Adrenal gland (tissue), 12 donors: ENCODE measurements around the gene COQ2. TPM values are rescaled to one million over a fixed set of nuclear protein-coding genes. Genes with fewer than 3 reads are reported as not detected.
"Not testable (repeated sequence)": the region's sequence is repeated elsewhere in the genome, so short reads cannot be mapped to it uniquely, and the experiment has no call there.

ENCODE experiments used
- DNase-seq, 7 donors: peaks; one replicate each; pipeline ENCODE4 v3.0.0-alpha.2; 2019 to 2020
- H3K27ac ChIP-seq, 5 donors: fragments of 200-600 bp; sonication (generic) in 4 of 5; 1 replicate in 3 of 5; 2 replicates in 2 of 5; pipeline versions ENCODE4 v1.5.1 to v1.8.0; 2016 to 2020; ENCODE audit warnings: mild to moderate bottlenecking in 1 of 5
- H3K27me3 ChIP-seq: fragments of 200-600 bp; 2 replicates; pipeline ENCODE4 v1.8.0; 2021
- H3K36me3 ChIP-seq, 2 donors: fragments of 200-600 bp; replicated peaks in 1 of 2; 1 replicate in 1 of 2; 2 replicates in 1 of 2; pipeline versions ENCODE4 v1.5.1 to v1.8.0; 2018 to 2022
- H3K4me1 ChIP-seq, 2 donors: fragments of 200-600 bp; replicated peaks in 1 of 2; 1 replicate in 1 of 2; 2 replicates in 1 of 2; pipeline versions ENCODE4 v1.5.1 to v1.8.0; 2018 to 2021
- H3K4me3 ChIP-seq, 4 donors: fragments of 200-600 bp; sonication (generic) in 3 of 4; one replicate each; pipeline ENCODE4 v1.5.1; 2016 to 2018
- H3K9me3 ChIP-seq, 3 donors: fragments of 200-600 bp; sonication (generic) in 1 of 3; replicated peaks in 1 of 3; 1 replicate in 2 of 3; 2 replicates in 1 of 3; pipeline versions ENCODE4 v1.5.1 to v1.8.0; 2016 to 2021
- POLR2A ChIP-seq, 2 donors: fragments of 450-650 bp; IDR thresholded peaks; one replicate each; pipeline ENCODE4 v1.6.1; 2017; ENCODE audit warnings: antibody characterized with exemption in 2 of 2, mild to moderate bottlenecking in 2 of 2, moderate library complexity in 1 of 2
- WGBS, 4 donors: extraction: QIAGEN DNeasy Blood & Tissue Kit in 2 of 4; methylation state at CpG; one replicate each; pipeline versions ENCODE4 v1.1.5 to v1.1.7; 2013 to 2017; 5-methylcytosine and 5-hydroxymethylcytosine counted together
- intact Hi-C, 2 donors: fragments of 100-400 bp; cut with DNase I; formaldehyde crosslinking; loops; one replicate each; pipeline versions ENCODE4 v1.14.1 to v1.15.0; 2022 to 2023
- polyA plus RNA-seq, 3 donors: library from polyadenylated mRNA; stranded (reverse); fragments of 200-250 nt in 2 of 3; fragments of 350-450 nt in 1 of 3; fragmentation: Illumina TruSeq in 1 of 3; extraction: RNeasy Lipid Tissue Mini Kit (QIAGEN cat#74804) in 1 of 3; gene quantifications; one replicate each; pipeline ENCODE4 v1.2.3, GENCODE V29; 2013 to 2014
- total RNA-seq, 9 donors: library from RNA; depleted of rRNA in 4 of 9; stranded (reverse); fragments of >200 nt in 4 of 9; fragments of 120-200 nt in 1 of 9; fragmentation: NEBNext Ultra II Directional in 1 of 9; extraction: Animal tissue kit (Norgen Biotek cat#: 25700) in 1 of 9; gene quantifications; one replicate each; pipeline versions ENCODE4 v1.1.0 to v1.2.4, GENCODE V29; 2013 to 2023
- TF ChIP-seq, protein P1 (sequence below), 6 experiments: fragments of 450-650 bp in 4 of 6; fragments of 200-600 bp in 2 of 6; sonication (generic) in 1 of 6; IDR thresholded peaks; 1 replicate in 5 of 6; 2 replicates in 1 of 6; pipeline versions ENCODE4 v1.5.1 to v1.8.0; 2016 to 2021; ENCODE audit warnings: antibody characterized with exemption in 6 of 6, mild to moderate bottlenecking in 2 of 6, moderate library complexity in 1 of 6
- donor health status: healthy with polysubstance abuse.
- donor health status: Bipolar disorder and iron deficiency.
- donor health status: DM: yes; HTN: yes; CAD: no.
- donor health status: DM: no; HTN: no; CAD: no.
- donor health status: DM: no; HTN: no; CAD: no.
- donor health status: DM: yes; HTN: yes; CAD: no.

COQ2 gene
- total and polyA plus RNA-seq, 12 donors = 10.5 to 73.9 (median 30.9) TPM

DNA sequence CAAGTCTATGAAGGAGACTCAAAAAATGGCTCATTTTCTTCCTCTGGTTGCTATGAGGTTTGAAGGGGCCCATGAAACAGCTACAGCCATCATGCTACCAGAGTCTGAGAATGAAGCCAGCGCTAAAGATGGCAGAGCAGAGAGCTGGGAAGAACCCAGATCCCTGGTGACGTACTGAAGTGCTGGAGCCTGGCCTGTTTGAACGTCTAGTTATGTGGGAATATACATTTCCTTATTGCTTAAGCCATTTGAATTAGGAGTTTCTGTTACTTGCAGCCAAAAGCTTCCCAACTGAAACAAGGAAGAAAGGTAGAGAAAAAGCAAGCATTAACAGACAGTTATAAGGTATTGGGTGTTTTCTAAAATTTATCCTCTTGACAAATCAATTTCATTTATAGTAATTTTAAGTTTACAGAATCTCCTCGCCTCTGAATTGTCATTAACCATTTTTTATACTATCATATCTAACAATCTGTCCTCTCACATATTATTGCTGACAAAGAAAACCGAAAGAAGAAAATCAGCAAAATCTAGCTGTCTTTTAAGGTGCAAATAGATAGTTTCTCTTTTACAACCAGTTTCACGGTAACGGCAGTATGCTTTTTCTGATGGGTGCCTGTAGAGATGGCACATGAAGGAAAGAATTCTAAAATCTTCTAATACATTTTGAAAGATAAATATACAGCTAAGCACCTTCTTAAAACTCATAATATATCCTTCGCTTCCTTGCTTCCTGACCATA lies 8.9 kb upstream of the COQ2 start:
- DNase-seq = no peak
- Histone ChIP-seq H3K27ac (no peak overlapping the region), H3K4me1 (no peaks in the 10 kb centered on the region), H3K9me3 (no peaks in the 10 kb centered on the region), H3K27me3 (no peaks in the 10 kb centered on the region), H3K36me3 (no peaks in the 10 kb centered on the region), H3K4me3 (no peak overlapping the region)
- intact Hi-C loops = no loop called here
- 82 to 89% (median 89%) methylated on average over 8 of the region's 8 CpGs for WGBS, 4 donors
- TF ChIP-seq POLR2A (IDR thresholded peaks at IDR 0.05) = no peak
- TF ChIP-seq, protein P1, sequence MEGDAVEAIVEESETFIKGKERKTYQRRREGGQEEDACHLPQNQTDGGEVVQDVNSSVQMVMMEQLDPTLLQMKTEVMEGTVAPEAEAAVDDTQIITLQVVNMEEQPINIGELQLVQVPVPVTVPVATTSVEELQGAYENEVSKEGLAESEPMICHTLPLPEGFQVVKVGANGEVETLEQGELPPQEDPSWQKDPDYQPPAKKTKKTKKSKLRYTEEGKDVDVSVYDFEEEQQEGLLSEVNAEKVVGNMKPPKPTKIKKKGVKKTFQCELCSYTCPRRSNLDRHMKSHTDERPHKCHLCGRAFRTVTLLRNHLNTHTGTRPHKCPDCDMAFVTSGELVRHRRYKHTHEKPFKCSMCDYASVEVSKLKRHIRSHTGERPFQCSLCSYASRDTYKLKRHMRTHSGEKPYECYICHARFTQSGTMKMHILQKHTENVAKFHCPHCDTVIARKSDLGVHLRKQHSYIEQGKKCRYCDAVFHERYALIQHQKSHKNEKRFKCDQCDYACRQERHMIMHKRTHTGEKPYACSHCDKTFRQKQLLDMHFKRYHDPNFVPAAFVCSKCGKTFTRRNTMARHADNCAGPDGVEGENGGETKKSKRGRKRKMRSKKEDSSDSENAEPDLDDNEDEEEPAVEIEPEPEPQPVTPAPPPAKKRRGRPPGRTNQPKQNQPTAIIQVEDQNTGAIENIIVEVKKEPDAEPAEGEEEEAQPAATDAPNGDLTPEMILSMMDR (IDR thresholded peaks at IDR 0.05) = no peak

DNA sequence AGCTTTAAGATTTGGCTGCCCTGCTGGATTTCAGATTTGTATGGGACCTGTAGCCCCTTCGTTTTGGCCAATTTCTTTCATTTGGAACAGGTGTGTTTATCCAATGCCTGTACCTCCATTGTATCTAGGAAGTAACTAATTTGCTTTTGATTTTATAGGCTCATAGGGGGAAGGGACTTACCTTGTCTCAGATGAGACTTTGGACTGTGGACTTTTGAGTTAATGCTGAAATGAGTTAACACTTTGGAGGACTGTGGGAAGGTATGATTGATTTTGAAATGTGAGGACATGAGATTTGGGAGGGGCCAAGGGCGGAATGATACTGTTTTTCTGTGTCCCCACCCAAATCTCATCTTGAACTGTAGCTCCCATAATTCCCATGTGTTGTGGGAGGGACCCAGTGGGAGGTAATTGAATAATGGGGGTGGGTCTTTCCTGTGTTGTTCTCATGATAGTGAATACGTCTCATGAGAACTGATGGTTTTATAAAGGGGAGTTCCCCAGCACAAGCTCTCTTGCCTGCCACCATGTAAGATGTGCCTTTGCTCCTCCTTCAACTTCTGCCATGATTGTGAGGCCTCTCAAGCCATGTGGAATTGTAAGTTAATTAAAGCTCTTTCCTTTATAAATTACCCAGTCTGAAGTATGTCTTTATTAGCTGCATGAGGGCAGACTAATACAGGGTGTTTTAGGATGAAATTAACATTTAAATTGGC lies 5.6 kb upstream of the COQ2 start:
- H3K4me1 ChIP-seq, H3K9me3 ChIP-seq, H3K27ac ChIP-seq, DNase-seq, H3K36me3 ChIP-seq, intact Hi-C loops, H3K27me3 ChIP-seq, H3K4me3 ChIP-seq: not testable (repeated sequence)
- WGBS, 4 donors = 66 to 81% (median 70%) methylated on average over 3 of the region's 3 CpGs

DNA sequence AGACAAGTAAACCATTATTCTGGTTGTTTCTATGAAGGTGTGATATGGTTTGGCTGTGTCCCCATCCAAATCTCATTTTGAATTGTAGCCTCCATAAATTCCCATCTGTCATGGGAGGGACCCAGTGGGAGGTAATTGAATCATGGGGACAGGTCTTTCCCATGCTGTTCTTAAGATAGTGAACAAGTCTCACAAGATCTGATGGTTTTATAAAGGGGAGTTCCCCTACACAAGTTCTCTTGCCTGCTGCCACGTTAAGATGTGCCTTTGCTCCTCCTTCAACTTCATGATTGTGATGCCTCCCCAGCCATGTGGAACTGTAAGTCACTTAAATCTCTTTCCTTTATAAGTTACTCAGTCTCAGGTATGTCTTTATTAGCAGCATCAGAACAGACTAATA lies 3.8 kb upstream of the COQ2 start:
- H3K9me3 ChIP-seq, intact Hi-C loops, H3K27ac ChIP-seq, H3K27me3 ChIP-seq, H3K4me3 ChIP-seq, H3K36me3 ChIP-seq, DNase-seq: not testable (repeated sequence)
- peaks cover 5 to 11% of the 10 kb centered on the region in 2 donors for H3K4me1 ChIP-seq
- 8 to 53% (median 38%) methylated on average over 1 of the region's 1 CpG for WGBS, 4 donors

DNA sequence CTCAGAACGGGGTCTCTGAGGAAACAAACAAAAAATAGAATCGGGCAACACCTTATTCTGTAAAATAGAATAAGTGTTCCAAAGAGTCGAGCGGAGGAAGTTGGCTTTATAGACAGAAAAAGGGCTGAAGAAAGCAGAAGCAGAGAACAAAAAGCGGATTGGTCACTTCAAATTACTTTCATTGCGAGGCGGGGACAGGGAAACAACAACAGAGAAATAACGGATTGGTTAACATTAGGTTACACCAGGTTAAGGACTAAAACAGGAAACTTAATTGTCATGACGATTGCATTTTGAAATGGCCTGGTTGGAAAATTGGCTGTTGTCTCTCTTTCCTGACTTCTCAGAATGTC lies 433 bp upstream of the COQ2 start:
- H3K4me1 ChIP-seq = peaks cover 5 to 30% of the 10 kb centered on the region in 2 donors
- H3K27ac ChIP-seq = peak overlapping the region; percentile 93 to 100 (median 94)
- peak overlapping the region in 2 of 4 donors; percentile 45 to 89 for H3K4me3 ChIP-seq
- intact Hi-C loops = no loop called here
- H3K36me3 ChIP-seq = no peaks in the 10 kb centered on the region
- no peaks in the 10 kb centered on the region for H3K9me3 ChIP-seq
- H3K27me3 ChIP-seq = no peaks in the 10 kb centered on the region
- peak; percentile 31 to 72 (median 48) for DNase-seq
- WGBS, 4 donors = 0 to 2% (median 1%) methylated on average over 9 of the region's 9 CpGs
- TF ChIP-seq POLR2A (IDR thresholded peaks at IDR 0.05) = no peak
- TF ChIP-seq, protein P1 (IDR thresholded peaks at IDR 0.05) = no peak

DNA sequence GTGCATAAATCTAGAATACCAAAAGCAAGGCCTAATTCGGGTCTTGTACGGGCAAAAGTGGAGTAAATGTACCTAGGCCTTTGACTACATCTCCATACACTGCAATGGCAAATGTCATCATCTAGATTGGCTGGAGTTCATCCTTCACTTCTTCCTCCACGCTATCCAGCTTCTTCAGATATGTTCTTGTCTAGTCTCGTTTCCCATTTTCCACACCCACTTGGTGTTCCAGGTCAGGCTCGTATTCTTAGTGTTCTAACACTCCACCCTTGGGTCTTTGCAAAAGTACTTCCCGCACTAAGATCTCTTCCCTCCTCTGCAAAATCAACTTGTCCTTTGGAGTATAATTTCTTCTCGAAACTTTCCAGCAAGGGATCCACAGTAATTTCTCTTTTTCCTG lies 1.4 kb downstream of the COQ2 start:
- Histone ChIP-seq H3K4me1 (peaks cover 5 to 30% of the 10 kb centered on the region in 2 donors), H3K4me3 (no peak overlapping the region), H3K27me3 (no peaks in the 10 kb centered on the region), H3K27ac (no peak overlapping the region), H3K9me3 (no peaks in the 10 kb centered on the region), H3K36me3 (peaks cover 0 to 8% of the 10 kb centered on the region in 2 donors)
- intact Hi-C loops = loop anchor here in 1 of 2 donors (5.0 kb wide), 1 partner anchor 51 kb away; no protein-coding TSS in a partner anchor
- WGBS, 4 donors = 86 to 89% (median 87%) methylated on average over 7 of the region's 7 CpGs
- no peak for TF ChIP-seq POLR2A (IDR thresholded peaks at IDR 0.05)
- TF ChIP-seq, protein P1 (IDR thresholded peaks at IDR 0.05) = no peak
- DNase-seq = no peak
